Body of pancreas (tissue), 4 donors: ENCODE measurements around the gene RNF225.

ENCODE experiments used
- CTCF ChIP-seq, 7 experiments: fragments of 450-650 bp in 4 of 7; fragments of 200-600 bp in 3 of 7; sonication (generic) in 3 of 7; IDR thresholded peaks; one replicate each; pipeline ENCODE4 v1.5.1; 2016 to 2019; ENCODE audit warnings: antibody characterized with exemption in 7 of 7
- POLR2A ChIP-seq, 3 donors: fragments of 450-650 bp; IDR thresholded peaks; one replicate each; pipeline ENCODE4 v1.6.1; 2016; ENCODE audit warnings: antibody characterized with exemption in 3 of 3, mild to moderate bottlenecking in 2 of 3

DNA sequence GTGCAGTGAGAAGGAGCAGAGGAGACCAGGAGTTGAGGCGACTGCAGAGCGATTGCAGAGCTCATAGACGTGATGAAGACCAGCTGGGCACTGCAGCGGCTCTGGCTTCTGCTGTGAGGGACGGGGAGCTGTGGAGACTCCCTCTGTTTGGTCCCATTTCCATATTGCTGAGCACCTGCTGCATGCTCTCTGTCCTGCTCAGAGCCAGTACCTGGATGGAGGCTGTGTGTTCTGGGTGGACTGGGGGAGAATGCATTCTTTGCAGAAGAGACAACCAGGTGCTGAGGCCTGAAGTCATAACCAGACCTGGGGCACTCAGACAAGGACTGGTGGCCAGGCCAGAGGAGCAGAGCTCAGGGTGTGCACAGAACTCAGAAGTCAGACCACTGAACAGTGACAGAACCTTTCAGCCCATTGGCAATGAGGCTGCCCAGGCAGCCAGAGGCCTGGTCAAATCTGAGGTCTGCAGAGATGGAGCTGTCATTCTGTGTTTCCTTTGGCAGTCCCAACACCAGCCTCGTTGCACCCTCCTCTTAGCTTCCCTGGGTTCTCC, 40.9 kb upstream of the RNF225 start:
- no peak for TF ChIP-seq CTCF (IDR thresholded peaks at IDR 0.05)
- no peak for TF ChIP-seq POLR2A (IDR thresholded peaks at IDR 0.05)
